ENCODE data around the gene MAP3K5.

Gene MAP3K5

DNA sequence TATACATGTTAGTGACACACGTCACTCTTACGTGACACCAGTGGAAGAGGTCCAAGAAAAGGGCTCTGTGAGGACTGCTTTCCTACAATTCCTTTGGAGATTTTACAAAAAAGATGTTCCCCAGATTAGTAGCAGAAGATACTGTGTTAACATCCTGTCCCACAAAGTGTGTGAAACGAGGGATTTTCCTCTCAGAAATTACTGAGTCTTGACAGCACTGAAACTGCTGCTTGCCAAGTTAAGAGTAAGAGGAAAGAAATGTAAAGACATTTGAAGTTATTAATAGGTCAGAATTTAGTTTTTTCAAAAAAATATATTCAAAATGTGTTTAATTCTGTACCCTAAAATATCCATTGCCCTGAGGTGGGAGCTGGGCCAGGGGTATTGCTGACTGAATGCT, 183.3 kb downstream of the MAP3K5 start:
- Histone ChIP-seq H3K27me3 (ENCODE audit: low read length) (no peaks in the 10 kb centered on the region), H3K79me2 (ENCODE audit: insufficient read depth, low read length) (no peaks in the 10 kb centered on the region), H3K9ac (ENCODE audit: low read length) (no peak overlapping the region), H3K9me3 (ENCODE audit: insufficient read depth, low read length) (no peaks in the 10 kb centered on the region), H3K27ac (ENCODE audit: low read depth, low read length) (no peak overlapping the region), H3K4me2 (ENCODE audit: low read depth, low read length, poor library complexity, severe bottlenecking) (no peak overlapping the region), H3K4me3 (ENCODE audit: insufficient read depth, low read length, poor library complexity, severe bottlenecking) (no peak overlapping the region), H3F3A (ENCODE audit: insufficient read depth) (no peaks in the 10 kb centered on the region), H3K36me3 (ENCODE audit: low read length) (no peaks in the 10 kb centered on the region), H4K20me1 (ENCODE audit: low read depth, low read length) (no peaks in the 10 kb centered on the region), H3K9me2 (replicated peaks; ENCODE audit: insufficient read depth, low read length) (no peaks in the 10 kb centered on the region), H2AFZ (ENCODE audit: low read depth, low read length, severe bottlenecking) (no peak overlapping the region)
- TF ChIP-seq EZH2phosphoT487 (conservative IDR thresholded peaks at IDR 0.05; ENCODE audit: low read length), result no peak
- TF ChIP-seq, protein P1, sequence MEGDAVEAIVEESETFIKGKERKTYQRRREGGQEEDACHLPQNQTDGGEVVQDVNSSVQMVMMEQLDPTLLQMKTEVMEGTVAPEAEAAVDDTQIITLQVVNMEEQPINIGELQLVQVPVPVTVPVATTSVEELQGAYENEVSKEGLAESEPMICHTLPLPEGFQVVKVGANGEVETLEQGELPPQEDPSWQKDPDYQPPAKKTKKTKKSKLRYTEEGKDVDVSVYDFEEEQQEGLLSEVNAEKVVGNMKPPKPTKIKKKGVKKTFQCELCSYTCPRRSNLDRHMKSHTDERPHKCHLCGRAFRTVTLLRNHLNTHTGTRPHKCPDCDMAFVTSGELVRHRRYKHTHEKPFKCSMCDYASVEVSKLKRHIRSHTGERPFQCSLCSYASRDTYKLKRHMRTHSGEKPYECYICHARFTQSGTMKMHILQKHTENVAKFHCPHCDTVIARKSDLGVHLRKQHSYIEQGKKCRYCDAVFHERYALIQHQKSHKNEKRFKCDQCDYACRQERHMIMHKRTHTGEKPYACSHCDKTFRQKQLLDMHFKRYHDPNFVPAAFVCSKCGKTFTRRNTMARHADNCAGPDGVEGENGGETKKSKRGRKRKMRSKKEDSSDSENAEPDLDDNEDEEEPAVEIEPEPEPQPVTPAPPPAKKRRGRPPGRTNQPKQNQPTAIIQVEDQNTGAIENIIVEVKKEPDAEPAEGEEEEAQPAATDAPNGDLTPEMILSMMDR (IDR thresholded peaks at IDR 0.05; ENCODE audit: insufficient read depth, low read length, poor library complexity, severe bottlenecking), result no peak

- Histone ChIP-seq H4K20me1 (ENCODE audit: low read depth, low read length) (no peaks in the 10 kb centered on the region), H3K9me3 (ENCODE audit: insufficient read depth, low read length) (no peaks in the 10 kb centered on the region), H3F3A (ENCODE audit: insufficient read depth) (no peaks in the 10 kb centered on the region), H3K79me2 (ENCODE audit: insufficient read depth, low read length) (no peaks in the 10 kb centered on the region), H3K36me3 (ENCODE audit: low read length) (no peaks in the 10 kb centered on the region), H3K4me2 (ENCODE audit: low read depth, low read length, poor library complexity, severe bottlenecking) (no peak overlapping the region), H3K4me3 (ENCODE audit: insufficient read depth, low read length, poor library complexity, severe bottlenecking) (no peak overlapping the region), H3K9ac (ENCODE audit: low read length) (no peak overlapping the region), H2AFZ (ENCODE audit: low read depth, low read length, severe bottlenecking) (no peak overlapping the region), H3K27me3 (ENCODE audit: low read length) (no peaks in the 10 kb centered on the region), H3K9me2 (replicated peaks; ENCODE audit: insufficient read depth, low read length) (no peaks in the 10 kb centered on the region), H3K27ac (ENCODE audit: low read depth, low read length) (no peak overlapping the region)
- no peak for TF ChIP-seq EZH2phosphoT487 (conservative IDR thresholded peaks at IDR 0.05; ENCODE audit: low read length)
- TF ChIP-seq, protein P1 (IDR thresholded peaks at IDR 0.05; ENCODE audit: insufficient read depth, low read length, poor library complexity, severe bottlenecking), result peak; percentile 83
Observed at GRCh38 chr6:136607932-136608772, 184.1 kb downstream of the MAP3K5 start.

- Histone ChIP-seq H3F3A (ENCODE audit: insufficient read depth) (no peaks in the 10 kb centered on the region), H3K9ac (ENCODE audit: low read length) (no peak overlapping the region), H3K9me3 (ENCODE audit: insufficient read depth, low read length) (no peaks in the 10 kb centered on the region), H3K27me3 (ENCODE audit: low read length) (no peaks in the 10 kb centered on the region), H4K20me1 (ENCODE audit: low read depth, low read length) (no peaks in the 10 kb centered on the region), H3K36me3 (ENCODE audit: low read length) (no peaks in the 10 kb centered on the region), H3K4me3 (ENCODE audit: insufficient read depth, low read length, poor library complexity, severe bottlenecking) (no peak overlapping the region), H3K4me2 (ENCODE audit: low read depth, low read length, poor library complexity, severe bottlenecking) (no peak overlapping the region), H3K27ac (ENCODE audit: low read depth, low read length) (no peak overlapping the region), H3K79me2 (ENCODE audit: insufficient read depth, low read length) (no peaks in the 10 kb centered on the region), H2AFZ (ENCODE audit: low read depth, low read length, severe bottlenecking) (no peak overlapping the region), H3K9me2 (replicated peaks; ENCODE audit: insufficient read depth, low read length) (no peaks in the 10 kb centered on the region)
- TF ChIP-seq, protein P1 (IDR thresholded peaks at IDR 0.05; ENCODE audit: insufficient read depth, low read length, poor library complexity, severe bottlenecking), result no peak
- TF ChIP-seq EZH2phosphoT487 (conservative IDR thresholded peaks at IDR 0.05; ENCODE audit: low read length), result no peak
Observed at GRCh38 chr6:136607204-136607931, 184.9 kb downstream of the MAP3K5 start.
